Trophoblast cell (in vitro differentiated cells and primary cell): ENCODE results near the gene DDX28.

Source experiments
- DNase-seq, 2 donors: peaks; one replicate each; pipeline ENCODE4 v3.0.0-alpha.2; 2016
- H2AFZ ChIP-seq: 2 replicates; pipeline ENCODE4 v1.6.1; 2013; ENCODE audit warnings: low read length, moderate library complexity, mild to moderate bottlenecking; ENCODE audit not compliant: insufficient read depth, poor library complexity
- H2AK5ac ChIP-seq: 2 replicates; pipeline ENCODE4 v1.6.1; 2013; ENCODE audit warnings: mild to moderate bottlenecking, low read length
- H2BK120ac ChIP-seq: 2 replicates; pipeline ENCODE4 v1.6.1; 2013; ENCODE audit warnings: low read length, mild to moderate bottlenecking, moderate library complexity; ENCODE audit not compliant: insufficient read depth, poor library complexity
- H2BK12ac ChIP-seq: 2 replicates; pipeline ENCODE4 v1.6.1; 2013; ENCODE audit warnings: mild to moderate bottlenecking, low read length, moderate library complexity
- H2BK5ac ChIP-seq: 2 replicates; pipeline ENCODE4 v1.6.1; 2013; ENCODE audit warnings: low read length, low read depth, moderate library complexity, mild to moderate bottlenecking; ENCODE audit not compliant: poor library complexity
- H3K14ac ChIP-seq: 2 replicates; pipeline ENCODE4 v1.6.1; 2013; ENCODE audit warnings: mild to moderate bottlenecking, low read length
- H3K18ac ChIP-seq: 2 replicates; pipeline ENCODE4 v1.6.1; 2013; ENCODE audit warnings: mild to moderate bottlenecking, low read length
- H3K23ac ChIP-seq: 2 replicates; pipeline ENCODE4 v1.6.1; 2013; ENCODE audit warnings: low read length
- H3K27ac ChIP-seq: 2 replicates; pipeline ENCODE4 v1.5.1; 2013; ENCODE audit warnings: low read depth, mild to moderate bottlenecking, inconsistent platforms, low read length, moderate library complexity
- H3K27me3 ChIP-seq: 2 replicates; pipeline ENCODE4 v1.6.1; 2013; ENCODE audit warnings: inconsistent platforms, mild to moderate bottlenecking, low read length, moderate library complexity; ENCODE audit not compliant: insufficient read depth
- H3K36me3 ChIP-seq, 2 experiments: 1 replicate in 1 of 2; 2 replicates in 1 of 2; pipeline ENCODE4 v1.6.1; 2013; ENCODE audit warnings: low read length in 2 of 2, mild to moderate bottlenecking in 2 of 2, moderate library complexity in 1 of 2; ENCODE audit not compliant: insufficient read depth in 2 of 2, control insufficient read depth in 1 of 2
- H3K4ac ChIP-seq: 2 replicates; pipeline ENCODE4 v1.6.1; 2013; ENCODE audit warnings: low read depth, mild to moderate bottlenecking, low read length, moderate library complexity
- H3K4me1 ChIP-seq, 2 experiments: 1 replicate in 1 of 2; 2 replicates in 1 of 2; pipeline ENCODE4 v1.6.1; 2013; ENCODE audit warnings: low read length in 2 of 2, mild to moderate bottlenecking in 2 of 2, moderate library complexity in 1 of 2; ENCODE audit not compliant: insufficient read depth in 2 of 2, control insufficient read depth in 1 of 2
- H3K4me2 ChIP-seq: 2 replicates; pipeline ENCODE4 v1.6.1; 2013; ENCODE audit warnings: inconsistent platforms, mild to moderate bottlenecking, low read length, moderate library complexity
- H3K4me3 ChIP-seq: 2 replicates; pipeline ENCODE4 v1.5.1; 2013; ENCODE audit warnings: mild to moderate bottlenecking, low read depth, low read length, inconsistent platforms
- H3K79me1 ChIP-seq: one replicate; pipeline ENCODE4 v1.6.1; 2013; ENCODE audit warnings: low read length
- H3K79me2 ChIP-seq: 2 replicates; pipeline ENCODE4 v1.6.1; 2013; ENCODE audit warnings: low read length, mild to moderate bottlenecking; ENCODE audit not compliant: control insufficient read depth, insufficient read depth, poor library complexity
- H3K9ac ChIP-seq: 2 replicates; pipeline ENCODE4 v1.6.1; 2013; ENCODE audit warnings: mild to moderate bottlenecking, low read length
- H3K9me3 ChIP-seq: 2 replicates; pipeline ENCODE4 v1.6.1; 2013; ENCODE audit warnings: low read depth, mild to moderate bottlenecking, control low read depth, inconsistent platforms, low read length; ENCODE audit not compliant: insufficient read depth
- H4K12ac ChIP-seq: 2 replicates; pipeline ENCODE4 v1.6.1; 2013; ENCODE audit warnings: low read depth, mild to moderate bottlenecking, low read length, moderate library complexity
- H4K8ac ChIP-seq: 2 replicates; pipeline ENCODE4 v1.6.1; 2013; ENCODE audit warnings: low read depth, mild to moderate bottlenecking, low read length, moderate library complexity
- H4K91ac ChIP-seq: one replicate; pipeline ENCODE4 v1.6.1; 2013; ENCODE audit warnings: low read depth, mild to moderate bottlenecking, low read length, moderate library complexity
- WGBS: extraction: QIAGEN DNeasy Blood & Tissue Kit; methylation state at CpG from one replicate; pipeline ENCODE4 v1.1.7; 2013; ENCODE audit warnings: missing lambda C conversion rate; ENCODE audit not compliant: insufficient read length, insufficient coverage; ENCODE audit errors: extremely low coverage; 5-methylcytosine and 5-hydroxymethylcytosine counted together

Gene DDX28

GRCh38 chr16:68065716-68066305 is 42.8 kb upstream of the DDX28 start:
- Histone ChIP-seq H4K12ac (no peak overlapping the region), H3K4ac (no peak overlapping the region), H3K4me2 (no peak overlapping the region), H3K4me3 (no peak overlapping the region), H4K8ac (no peak overlapping the region), H3K9me3 (no peaks in the 10 kb centered on the region), H2AFZ (no peak overlapping the region), H3K9ac (no peak overlapping the region), H3K18ac (no peak overlapping the region), H2BK5ac (no peak overlapping the region), H3K14ac (no peak overlapping the region), H4K91ac (no peak overlapping the region), H3K36me3 (peaks cover 10 to 23% of the 10 kb centered on the region in 2 experiments), H3K79me1 (no peaks in the 10 kb centered on the region), H2BK12ac (no peak overlapping the region), H2AK5ac (no peak overlapping the region), H3K4me1 (no peaks in the 10 kb centered on the region), H3K27me3 (no peaks in the 10 kb centered on the region), H2BK120ac (no peak overlapping the region), H3K79me2 (no peaks in the 10 kb centered on the region), H3K27ac (no peak overlapping the region), H3K23ac (no peak overlapping the region)
- WGBS = no CpG with 5 or more reads among the region's 6 CpGs
- peak; percentile 71 to 83 for DNase-seq

GRCh38 chr16:68064791-68065365 is 41.8 kb upstream of the DDX28 start:
- no peak overlapping the region for H3K18ac ChIP-seq
- H4K91ac ChIP-seq = no peak overlapping the region
- H3K36me3 ChIP-seq = peaks cover 7 to 20% of the 10 kb centered on the region in 2 experiments
- no peak overlapping the region for H3K14ac ChIP-seq
- no peak overlapping the region for H3K4ac ChIP-seq
- no CpG with 5 or more reads among the region's 2 CpGs for WGBS
- H2BK120ac ChIP-seq = no peak overlapping the region
- H3K4me3 ChIP-seq = no peak overlapping the region
- no peak overlapping the region for H3K9ac ChIP-seq
- no peaks in the 10 kb centered on the region for H3K79me2 ChIP-seq
- peak; percentile 74 to 86 for DNase-seq
- no peaks in the 10 kb centered on the region for H3K4me1 ChIP-seq
- no peaks in the 10 kb centered on the region for H3K9me3 ChIP-seq
- no peak overlapping the region for H2AK5ac ChIP-seq
- no peak overlapping the region for H3K27ac ChIP-seq
- no peak overlapping the region for H4K12ac ChIP-seq
- no peak overlapping the region for H2AFZ ChIP-seq
- H2BK5ac ChIP-seq = no peak overlapping the region
- H3K27me3 ChIP-seq = no peaks in the 10 kb centered on the region
- no peak overlapping the region for H2BK12ac ChIP-seq
- no peak overlapping the region for H3K4me2 ChIP-seq
- H3K79me1 ChIP-seq = no peaks in the 10 kb centered on the region
- H4K8ac ChIP-seq = no peak overlapping the region
- H3K23ac ChIP-seq = no peak overlapping the region

- Histone ChIP-seq H3K36me3 (peaks cover 5 to 16% of the 10 kb centered on the region in 2 experiments), H3K18ac (no peak overlapping the region), H3K9ac (no peak overlapping the region), H2AK5ac (no peak overlapping the region), H2BK120ac (no peak overlapping the region), H3K23ac (no peak overlapping the region), H2AFZ (no peak overlapping the region), H3K27ac (no peak overlapping the region), H3K79me1 (no peaks in the 10 kb centered on the region), H4K91ac (no peak overlapping the region), H3K79me2 (no peaks in the 10 kb centered on the region), H2BK5ac (no peak overlapping the region), H3K4me1 (no peaks in the 10 kb centered on the region), H3K14ac (no peak overlapping the region), H3K27me3 (no peaks in the 10 kb centered on the region), H3K4me3 (no peak overlapping the region), H4K8ac (no peak overlapping the region), H4K12ac (no peak overlapping the region), H3K9me3 (no peaks in the 10 kb centered on the region), H2BK12ac (no peak overlapping the region), H3K4ac (no peak overlapping the region), H3K4me2 (no peak overlapping the region)
- no CpG with 5 or more reads among the region's 4 CpGs for WGBS
- no peak for DNase-seq
Observed at GRCh38 chr16:68062910-68063393, 39.9 kb upstream of the DDX28 start.

- WGBS = no CpG with 5 or more reads among the region's 3 CpGs
- H3K9me3 ChIP-seq = no peaks in the 10 kb centered on the region
- H3K4me3 ChIP-seq = no peak overlapping the region
- H2BK12ac ChIP-seq = no peak overlapping the region
- H3K9ac ChIP-seq = no peak overlapping the region
- H3K36me3 ChIP-seq = peaks cover 6 to 13% of the 10 kb centered on the region in 2 experiments
- no peaks in the 10 kb centered on the region for H3K79me1 ChIP-seq
- H3K23ac ChIP-seq = no peak overlapping the region
- H3K18ac ChIP-seq = no peak overlapping the region
- no peak overlapping the region for H3K14ac ChIP-seq
- no peak overlapping the region for H4K91ac ChIP-seq
- H2BK120ac ChIP-seq = no peak overlapping the region
- no peak overlapping the region for H2AFZ ChIP-seq
- no peaks in the 10 kb centered on the region for H3K4me1 ChIP-seq
- H3K4me2 ChIP-seq = no peak overlapping the region
- H4K8ac ChIP-seq = no peak overlapping the region
- no peak for DNase-seq
- no peak overlapping the region for H3K4ac ChIP-seq
- no peak overlapping the region for H3K27ac ChIP-seq
- no peaks in the 10 kb centered on the region for H3K79me2 ChIP-seq
- H2AK5ac ChIP-seq = no peak overlapping the region
- H2BK5ac ChIP-seq = no peak overlapping the region
- H4K12ac ChIP-seq = no peak overlapping the region
- H3K27me3 ChIP-seq = no peaks in the 10 kb centered on the region
Observed at GRCh38 chr16:68061396-68061795, 38.4 kb upstream of the DDX28 start.
